HepG2 (cell line): Measurements from ENCODE around the gene ABCC3. TPM values are rescaled to one million over a fixed set of nuclear protein-coding genes. Genes with fewer than 3 reads are reported as not detected.

Experiments used
- ATAC-seq: fragments of 200-7000 bp; cut with Tn5 transposase; 3 replicates; pipeline ENCODE4 v1.9.1; 2020; ENCODE audit warnings: mild to moderate bottlenecking, moderate library complexity
- BruUV-seq: library from RNA; stranded (reverse); fragments of 400-500 nt; replicated peaks from 2 replicates; lab custom pipeline; 2021; lab: Mats Ljungman, UMichigan
- CTCF ChIA-PET: fragments of 300-600 bp; formaldehyde crosslinking; extraction: SDS; loops from one replicate; lab custom pipeline; 2021; ENCODE audit warnings: low total read pairs, inconsistent platforms, low intra/inter-chr PET ratio; lab: Yijun Ruan, JAX
- POLR2A ChIA-PET: fragments of 350-600 bp; sonication (Branson Sonifier 250); formaldehyde crosslinking; loops from one replicate; lab custom pipeline; 2020; ENCODE audit warnings: antibody characterized with exemption, inconsistent platforms; lab: Yijun Ruan, JAX
- DNase-seq: peaks from one replicate; pipeline ENCODE4 v3.0.0-alpha.2; 2015; ENCODE audit warnings: low spot score
- FAIRE-seq: peaks from 3 replicates; lab custom pipeline; 2011; peaks lifted over from hg19 to GRCh38; lab: Jason Lieb, UNC
- H2AFZ ChIP-seq: one replicate; pipeline ENCODE4 v1.6.1; 2011; ENCODE audit warnings: low read length, inconsistent platforms
- H3K27ac ChIP-seq: fragments of 300-600 bp; 3 replicates; pipeline ENCODE4 v1.8.0; 2011; ENCODE audit warnings: mixed run types, mild to moderate bottlenecking, mixed read lengths, low read length, inconsistent platforms; ENCODE audit not compliant: insufficient read depth; ENCODE audit errors: extremely low read length
- H3K27me3 ChIP-seq, 2 experiments: fragments of 200-600 bp in 1 of 2; 2 replicates in 1 of 2; 3 replicates in 1 of 2; pipeline versions ENCODE4 v1.6.0 to v1.8.0; 2011; ENCODE audit warnings: low read length in 2 of 2, mild to moderate bottlenecking in 2 of 2, moderate library complexity in 2 of 2, inconsistent platforms in 1 of 2; ENCODE audit not compliant: insufficient read depth in 2 of 2, control insufficient read depth in 1 of 2
- H3K36me3 ChIP-seq, 2 experiments: fragments of 200-600 bp in 1 of 2; replicated peaks in 1 of 2; 2 replicates in 1 of 2; 3 replicates in 1 of 2; pipeline versions ENCODE4 v1.5.1 to v1.8.0; 2011; ENCODE audit warnings: low read length in 2 of 2, inconsistent platforms in 1 of 2; ENCODE audit not compliant: insufficient read depth in 2 of 2, control insufficient read depth in 1 of 2
- H3K4me1 ChIP-seq: 2 replicates; pipeline ENCODE4 v1.5.1; 2012; ENCODE audit warnings: low read length, inconsistent platforms; ENCODE audit not compliant: insufficient read depth
- H3K4me2 ChIP-seq: 2 replicates; pipeline ENCODE4 v1.6.0; 2011; ENCODE audit warnings: low read depth, low read length, inconsistent platforms
- H3K4me3 ChIP-seq, 3 experiments: fragments of 200-600 bp in 1 of 3; sonication (generic), shearing (Covaris generic) in 1 of 3; replicated peaks in 1 of 3; 2 replicates each; pipeline ENCODE4 v1.5.1; 2011 to 2016; ENCODE audit warnings: low read length in 3 of 3, inconsistent platforms in 2 of 3, low read depth in 2 of 3, mild to moderate bottlenecking in 2 of 3, control low read depth in 1 of 3, mixed read lengths in 1 of 3; ENCODE audit not compliant: insufficient read depth in 1 of 3
- H3K79me2 ChIP-seq: one replicate; pipeline ENCODE4 v1.6.1; 2011; ENCODE audit warnings: low read length, inconsistent platforms; ENCODE audit not compliant: insufficient read depth
- H3K9ac ChIP-seq: 2 replicates; pipeline ENCODE4 v1.6.0; 2011; ENCODE audit warnings: mild to moderate bottlenecking, low read depth, low read length, inconsistent platforms; ENCODE audit not compliant: insufficient read depth
- H3K9me3 ChIP-seq: 2 replicates; pipeline ENCODE4 v1.5.1; 2012; ENCODE audit warnings: mild to moderate bottlenecking, low read length
- H4K20me1 ChIP-seq: 2 replicates; pipeline ENCODE4 v1.6.0; 2011; ENCODE audit warnings: inconsistent platforms, mild to moderate bottlenecking, low read length, moderate library complexity; ENCODE audit not compliant: insufficient read depth
- CEBPB ChIP-seq: IDR thresholded peaks from 2 replicates; pipeline ENCODE4 v1.6.1; 2011; ENCODE audit warnings: low read depth, low read length, improper control_type of control experiment, borderline replicate concordance
- CREB1 ChIP-seq, 2 experiments: fragments of 450-650 bp in 1 of 2; IDR thresholded peaks; 2 replicates each; pipeline ENCODE4 v1.6.1; 2016 to 2017; ENCODE audit warnings: control low read depth in 1 of 2, mild to moderate bottlenecking in 1 of 2, missing compliant biosample characterization in 1 of 2, missing genetic modification characterization in 1 of 2
- DMTF1 ChIP-seq: sonication (generic); formaldehyde crosslinking; IDR thresholded peaks from 2 replicates; pipeline ENCODE4 v1.4.0; 2020; ENCODE audit warnings: mild to moderate bottlenecking, missing genetic modification reagents
- HOXA5 ChIP-seq: sonication (generic); formaldehyde crosslinking; IDR thresholded peaks from 2 replicates; pipeline ENCODE4 v1.4.0; 2020; ENCODE audit warnings: missing genetic modification reagents
- HOXA7 ChIP-seq: sonication (generic); formaldehyde crosslinking; IDR thresholded peaks from 2 replicates; pipeline ENCODE4 v1.8.1; 2022; ENCODE audit warnings: mild to moderate bottlenecking, missing genetic modification reagents, moderate library complexity
- RARG ChIP-seq: sonication (generic); formaldehyde crosslinking; IDR thresholded peaks from 2 replicates; pipeline ENCODE4 v1.4.0; 2020; ENCODE audit warnings: low read depth, mild to moderate bottlenecking, missing genetic modification reagents
- SRSF4 ChIP-seq: fragments of 200-400 bp; formaldehyde crosslinking; IDR thresholded peaks from one replicate; pipeline ENCODE4 v1.6.1; 2018; ENCODE audit warnings: mild to moderate bottlenecking, low read depth, low read length, moderate library complexity; ENCODE audit not compliant: poor library complexity, severe bottlenecking
- ZNF468 ChIP-seq: sonication (generic); formaldehyde crosslinking; IDR thresholded peaks from 2 replicates; pipeline ENCODE4 v1.8.0; 2022; ENCODE audit warnings: mild to moderate bottlenecking, moderate library complexity, missing genetic modification reagents
- ZNF510 ChIP-seq: sonication (generic); formaldehyde crosslinking; IDR thresholded peaks from 2 replicates; pipeline ENCODE4 v1.4.0; 2020; ENCODE audit warnings: low read depth, mild to moderate bottlenecking, missing genetic modification reagents
- ZNF660 ChIP-seq: sonication (generic); formaldehyde crosslinking; IDR thresholded peaks from 2 replicates; pipeline ENCODE4 v1.5.1; 2020; ENCODE audit warnings: mild to moderate bottlenecking, low read depth, missing genetic modification reagents, borderline replicate concordance
- ZSCAN22 ChIP-seq: sonication (generic); formaldehyde crosslinking; IDR thresholded peaks from 2 replicates; pipeline ENCODE4 v1.4.0; 2020; ENCODE audit warnings: mild to moderate bottlenecking, missing genetic modification reagents
- WGBS: methylation state at CpG from one replicate; pipeline ENCODE4 v1.1.6; 2017; ENCODE audit warnings: low lambda C conversion rate; 5-methylcytosine and 5-hydroxymethylcytosine counted together
- in situ Hi-C: cut with HindIII; loops from 2 replicates; pipeline ENCODE4 v1.10.0; 2017; ENCODE audit warnings: low pct_unique_long_range_greater_than_20kb; ENCODE audit not compliant: extremely low pct_ligation_motif_present
- intact Hi-C: fragments of 100-400 bp; cut with micrococcal nuclease; formaldehyde crosslinking; loops from one replicate; pipeline ENCODE4 v1.10.0; 2022; ENCODE audit not compliant: unreplicated experiment
- polyA plus RNA-seq, 8 experiments: library from polyadenylated mRNA; depleted of rRNA in 3 of 8; stranded (reverse) in 7 of 8; unstranded in 1 of 8; fragments of >200 nt; fragmentation: Illumina TruSeq in 4 of 8; extraction: Trizol in 4 of 8; gene quantifications; 2 replicates each; pipeline versions ENCODE4 v1.2.1 to v1.2.3, GENCODE V29; 2011 to 2016; ENCODE audit warnings: low read depth in 4 of 8, missing spikeins in 1 of 8, mixed read lengths in 1 of 8; ENCODE audit not compliant: insufficient read depth in 1 of 8
- total RNA-seq, 5 experiments: library from RNA; depleted of rRNA; stranded (reverse); fragments of >200 nt; fragmentation: Illumina TruSeq; extraction: Trizol; gene quantifications; 2 replicates each; pipeline ENCODE4 v1.2.3, GENCODE V29; 2016; ENCODE audit warnings: low read depth in 1 of 5
- TF ChIP-seq, protein P1 (sequence below): sonication (generic); formaldehyde crosslinking; IDR thresholded peaks from 2 replicates; pipeline ENCODE4 v1.8.0; 2022; ENCODE audit warnings: missing genetic modification reagents, low read depth, mild to moderate bottlenecking, borderline replicate concordance

The ABCC3 gene
- total and polyA plus RNA-seq, 2 of the 13 experiments (the other 11 are each of a cell fraction or from before 2014, with no cell fraction given): 25.2 to 50.7 TPM

GRCh38 chr17:50601823-50602375, 32.8 kb upstream of the ABCC3 start (continued):
- TF ChIP-seq DMTF1 (no peak), ZNF660 (no peak), ZNF510 (CRISPR knock-in tag) (no peak), RARG (no peak), ZSCAN22 (CRISPR knock-in tag) (no peak), HOXA5 (no peak), SRSF4 (no peak), HOXA7 (CRISPR knock-in tag) (no peak), CEBPB (no peak)
- TF ChIP-seq, protein P1, sequence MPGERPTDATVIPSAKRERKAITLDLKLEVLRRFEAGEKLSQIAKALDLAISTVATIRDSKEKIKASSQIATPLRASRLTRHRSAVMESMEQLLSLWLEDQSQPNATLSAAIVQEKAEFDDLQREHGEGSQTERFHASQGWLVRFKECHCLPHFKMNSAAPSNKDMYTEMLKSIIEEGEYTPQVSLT (CRISPR knock-in tag): no peak

GRCh38 chr17:50602836-50603235, 31.8 kb upstream of the ABCC3 start:
- no peaks in the 10 kb centered on the region for H3K4me1 ChIP-seq
- WGBS: 44% methylated on average over 6 of the region's 18 CpGs
- H3K27me3 ChIP-seq: peaks cover 27 to 91% of the 10 kb centered on the region in 2 experiments; a peak in 4 of 5 replicates
- in situ Hi-C loops (no loop called here), intact Hi-C loops (no loop called here)
- CTCF ChIA-PET: no interaction called here
- FAIRE-seq (no peak), DNase-seq (no peak), ATAC-seq (no peak)
- no peaks in the 10 kb centered on the region for H4K20me1 ChIP-seq
- H3K4me2 ChIP-seq: no peak overlapping the region
- H3K27ac ChIP-seq: no peak overlapping the region
- BruUV-seq: no TSS peak
- POLR2A ChIA-PET: no interaction called here
- TF ChIP-seq CREB1 (IDR thresholded peaks at IDR 0.05) (peak; percentile 64), CREB1 (CRISPR knock-in tag; IDR thresholded peaks at IDR 0.05) (no peak), ZNF468 (CRISPR knock-in tag) (no peak)
- no peak overlapping the region for H2AFZ ChIP-seq
- H3K79me2 ChIP-seq: no peaks in the 10 kb centered on the region
- H3K9me3 ChIP-seq: no peaks in the 10 kb centered on the region
- H3K4me3 ChIP-seq: no peak overlapping the region
- H3K9ac ChIP-seq: no peak overlapping the region
- H3K36me3 ChIP-seq: no peaks in the 10 kb centered on the region
